Activated naive CD4-positive, alpha-beta T cell treated with anti-CD3 and anti-CD28 coated beads, Interleukin-2, amount 50 U/mL, for 72 hours (primary cell): Measurements from ENCODE around the gene CD163L1. TPM values are rescaled to one million over a fixed set of nuclear protein-coding genes. Genes with fewer than 3 reads are reported as not detected.

Experiments used
- total RNA-seq, 2 donors: library from RNA; stranded (reverse); gene quantifications; one replicate each; pipeline ENCODE4 v1.2.3, GENCODE V29; 2022

Gene CD163L1
- total RNA-seq, 2 donors from 2014 or later, result not detected

Other genes starting within 250 kb of the CD163L1 start
- not detected for gene ACSM4, start 140.1 kb downstream of the CD163L1 start, total RNA-seq
- not detected for gene CD163, start 59.6 kb upstream of the CD163L1 start, total RNA-seq
- gene APOBEC1, start 221.8 kb upstream of the CD163L1 start, total RNA-seq, result not detected